WERI-Rb-1 (cell line): Measurements from ENCODE around the gene PCDH20.

Experiments
- DNase-seq: peaks from one replicate; pipeline ENCODE4 v3.0.0-alpha.2; 2020
- H3K27ac ChIP-seq: fragments of 250-450 bp; sonication (Bioruptor Pico); 2 replicates; pipeline ENCODE4 v1.5.1; 2020; ENCODE audit warnings: mild to moderate bottlenecking, moderate library complexity
- H3K27me3 ChIP-seq: fragments of 250-450 bp; sonication (Bioruptor Pico); 2 replicates; pipeline ENCODE4 v1.5.1; 2021; ENCODE audit warnings: mild to moderate bottlenecking, low read depth, moderate library complexity; ENCODE audit not compliant: insufficient read depth, severe bottlenecking
- H3K36me3 ChIP-seq: fragments of 250-450 bp; sonication (Bioruptor Pico); 2 replicates; pipeline ENCODE4 v1.5.1; 2020; ENCODE audit warnings: mild to moderate bottlenecking, moderate library complexity
- H3K4me3 ChIP-seq: 2 replicates; pipeline ENCODE4 v1.5.1; 2011; ENCODE audit warnings: low read depth, mild to moderate bottlenecking, control low read depth, low read length
- H3K9me3 ChIP-seq: fragments of 250-450 bp; sonication (Bioruptor Pico); 2 replicates; pipeline ENCODE4 v1.5.1; 2021; ENCODE audit warnings: mild to moderate bottlenecking, moderate library complexity; ENCODE audit not compliant: severe bottlenecking
- TF ChIP-seq, protein P1 (sequence below): IDR thresholded peaks from 2 replicates; pipeline ENCODE4 v1.5.1; 2011; ENCODE audit warnings: low read depth, mild to moderate bottlenecking, control low read depth, inconsistent platforms, low read length

Gene PCDH20

DNA sequence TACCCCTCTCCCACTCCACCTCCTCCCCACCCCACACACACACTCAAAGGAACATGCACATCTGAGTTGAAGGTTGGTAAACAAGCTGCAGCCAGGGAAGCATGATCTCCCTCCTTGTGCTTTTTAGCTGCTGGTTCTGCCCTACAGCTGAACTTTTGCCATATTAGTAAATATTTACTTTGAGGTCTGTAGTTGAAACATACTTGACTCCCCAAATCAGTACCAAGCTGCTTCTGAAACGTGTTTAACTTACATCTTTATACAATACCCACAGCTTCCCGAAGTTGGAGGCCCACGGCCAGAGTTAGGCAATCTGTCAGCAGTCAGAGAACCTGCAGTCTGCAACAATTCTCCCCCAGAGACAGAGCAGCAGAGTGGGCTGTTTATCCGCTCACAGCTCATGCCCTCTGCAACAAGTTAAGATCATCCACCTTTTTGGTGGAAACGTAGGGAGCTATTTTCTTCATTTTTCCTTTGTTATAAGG, 1.5 kb upstream of the PCDH20 start:
- Histone ChIP-seq H3K27me3 (no peaks in the 10 kb centered on the region), H3K4me3 (no peak overlapping the region), H3K36me3 (no peaks in the 10 kb centered on the region), H3K27ac (no peak overlapping the region), H3K9me3 (no peaks in the 10 kb centered on the region)
- TF ChIP-seq, protein P1, sequence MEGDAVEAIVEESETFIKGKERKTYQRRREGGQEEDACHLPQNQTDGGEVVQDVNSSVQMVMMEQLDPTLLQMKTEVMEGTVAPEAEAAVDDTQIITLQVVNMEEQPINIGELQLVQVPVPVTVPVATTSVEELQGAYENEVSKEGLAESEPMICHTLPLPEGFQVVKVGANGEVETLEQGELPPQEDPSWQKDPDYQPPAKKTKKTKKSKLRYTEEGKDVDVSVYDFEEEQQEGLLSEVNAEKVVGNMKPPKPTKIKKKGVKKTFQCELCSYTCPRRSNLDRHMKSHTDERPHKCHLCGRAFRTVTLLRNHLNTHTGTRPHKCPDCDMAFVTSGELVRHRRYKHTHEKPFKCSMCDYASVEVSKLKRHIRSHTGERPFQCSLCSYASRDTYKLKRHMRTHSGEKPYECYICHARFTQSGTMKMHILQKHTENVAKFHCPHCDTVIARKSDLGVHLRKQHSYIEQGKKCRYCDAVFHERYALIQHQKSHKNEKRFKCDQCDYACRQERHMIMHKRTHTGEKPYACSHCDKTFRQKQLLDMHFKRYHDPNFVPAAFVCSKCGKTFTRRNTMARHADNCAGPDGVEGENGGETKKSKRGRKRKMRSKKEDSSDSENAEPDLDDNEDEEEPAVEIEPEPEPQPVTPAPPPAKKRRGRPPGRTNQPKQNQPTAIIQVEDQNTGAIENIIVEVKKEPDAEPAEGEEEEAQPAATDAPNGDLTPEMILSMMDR, result no peak
- DNase-seq, result no peak

DNA sequence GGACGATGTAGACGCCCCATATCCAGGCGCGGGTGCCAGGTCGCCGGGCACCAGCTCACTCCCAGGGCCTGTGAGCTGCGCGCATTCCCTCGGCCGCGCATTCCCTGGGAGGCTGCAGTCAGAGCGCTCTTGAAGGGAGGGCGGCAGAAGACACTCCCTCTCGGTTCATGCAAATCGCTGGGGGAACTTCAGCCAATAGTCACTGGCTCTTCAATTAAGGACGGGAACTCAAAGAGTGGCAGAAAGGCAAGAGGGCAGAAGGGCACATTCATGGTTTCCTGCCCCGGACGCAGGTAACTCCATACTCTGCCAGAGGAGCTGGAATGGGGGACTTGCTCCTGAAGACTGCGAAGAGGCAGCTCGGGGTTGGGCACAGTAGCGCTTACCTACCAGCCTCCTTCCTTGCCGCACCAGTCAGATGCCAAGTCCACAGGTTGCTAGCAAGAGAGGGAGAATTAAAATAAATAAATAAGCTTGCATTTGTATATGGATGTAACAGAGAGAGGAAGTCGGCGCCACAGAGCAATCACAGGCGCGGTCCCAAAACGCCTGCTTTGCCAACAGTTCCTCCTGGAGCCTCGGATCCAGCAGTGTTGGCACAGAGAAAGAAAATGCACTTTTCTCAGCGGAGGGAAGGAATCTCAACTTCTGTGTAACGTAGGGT, 459 bp downstream of the PCDH20 start:
- no peak overlapping the region for H3K4me3 ChIP-seq
- H3K27ac ChIP-seq, result no peak overlapping the region
- no peaks in the 10 kb centered on the region for H3K27me3 ChIP-seq
- DNase-seq, result no peak
- TF ChIP-seq, protein P1, result no peak
- no peaks in the 10 kb centered on the region for H3K9me3 ChIP-seq
- H3K36me3 ChIP-seq, result no peaks in the 10 kb centered on the region

DNA sequence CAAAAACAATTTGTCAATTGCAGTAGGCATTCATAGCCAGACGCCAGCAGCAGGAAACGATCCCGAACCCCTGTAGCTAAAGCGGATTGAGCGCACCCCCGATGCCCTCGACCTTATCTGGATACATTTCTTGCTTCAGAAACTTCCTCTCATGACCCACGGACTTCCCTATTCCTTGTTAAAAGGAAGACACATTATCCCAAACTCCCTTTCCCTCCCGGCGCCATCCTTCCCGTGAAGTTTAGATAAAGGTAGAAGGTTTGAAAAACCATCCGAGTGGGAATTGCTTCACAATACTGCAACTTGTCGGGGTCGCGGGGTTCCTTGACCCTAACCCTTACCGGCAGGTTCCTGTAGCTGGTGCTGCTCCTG, 977 bp downstream of the PCDH20 start:
- no peak for DNase-seq
- TF ChIP-seq, protein P1, result no peak
- no peaks in the 10 kb centered on the region for H3K27me3 ChIP-seq
- H3K27ac ChIP-seq, result no peak overlapping the region
- H3K4me3 ChIP-seq, result no peak overlapping the region
- H3K36me3 ChIP-seq, result no peaks in the 10 kb centered on the region
- no peaks in the 10 kb centered on the region for H3K9me3 ChIP-seq

DNA sequence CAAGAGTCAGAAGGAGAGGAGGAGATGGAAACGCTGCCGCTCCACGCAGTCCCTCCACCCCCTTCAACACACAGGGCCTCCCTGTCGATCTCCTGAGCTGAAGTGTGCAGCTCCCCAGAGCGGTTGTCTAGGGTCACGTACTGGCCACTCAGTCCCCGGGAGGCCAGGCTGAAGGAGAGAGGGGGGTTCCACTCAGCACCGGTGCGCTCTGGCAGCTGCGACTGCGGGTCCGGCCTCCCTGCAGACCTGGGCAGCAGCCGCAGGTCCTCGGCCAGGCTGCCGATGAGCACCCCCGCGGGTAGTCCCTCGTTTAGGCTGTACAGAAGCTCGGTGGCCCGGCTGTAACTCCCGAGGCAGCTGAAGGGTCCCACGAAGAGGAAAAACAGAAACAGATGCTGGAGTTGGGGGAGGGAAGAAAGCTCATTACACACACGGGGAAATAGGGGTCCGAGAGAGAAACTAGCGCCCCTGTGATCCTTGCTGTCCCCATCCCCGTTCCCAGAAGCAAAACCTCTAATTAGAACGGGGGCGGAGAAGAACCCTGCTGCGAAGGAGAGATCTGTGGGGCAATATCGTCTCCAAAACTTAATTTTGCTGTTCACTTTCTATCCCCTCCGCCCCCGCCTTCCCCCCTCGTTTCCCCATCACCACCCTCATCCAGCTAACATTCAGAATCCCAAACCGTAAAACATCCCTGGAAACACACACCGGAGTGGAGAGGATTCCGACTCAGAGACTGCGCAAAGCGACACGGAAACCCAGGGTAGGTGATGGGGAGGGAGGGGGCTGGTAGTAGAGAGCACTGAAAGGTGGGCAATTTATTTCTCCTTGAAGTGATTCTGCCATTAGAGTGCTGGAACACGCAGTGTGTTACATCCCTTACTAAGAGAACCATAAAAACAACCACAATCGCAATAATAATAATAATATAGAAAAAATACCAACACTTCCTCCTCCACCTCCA, 1.8 kb downstream of the PCDH20 start:
- TF ChIP-seq, protein P1, result no peak
- no peak overlapping the region for H3K4me3 ChIP-seq
- H3K27me3 ChIP-seq, result no peaks in the 10 kb centered on the region
- no peaks in the 10 kb centered on the region for H3K36me3 ChIP-seq
- DNase-seq, result no peak
- H3K9me3 ChIP-seq, result no peaks in the 10 kb centered on the region
- H3K27ac ChIP-seq, result no peak overlapping the region

DNA sequence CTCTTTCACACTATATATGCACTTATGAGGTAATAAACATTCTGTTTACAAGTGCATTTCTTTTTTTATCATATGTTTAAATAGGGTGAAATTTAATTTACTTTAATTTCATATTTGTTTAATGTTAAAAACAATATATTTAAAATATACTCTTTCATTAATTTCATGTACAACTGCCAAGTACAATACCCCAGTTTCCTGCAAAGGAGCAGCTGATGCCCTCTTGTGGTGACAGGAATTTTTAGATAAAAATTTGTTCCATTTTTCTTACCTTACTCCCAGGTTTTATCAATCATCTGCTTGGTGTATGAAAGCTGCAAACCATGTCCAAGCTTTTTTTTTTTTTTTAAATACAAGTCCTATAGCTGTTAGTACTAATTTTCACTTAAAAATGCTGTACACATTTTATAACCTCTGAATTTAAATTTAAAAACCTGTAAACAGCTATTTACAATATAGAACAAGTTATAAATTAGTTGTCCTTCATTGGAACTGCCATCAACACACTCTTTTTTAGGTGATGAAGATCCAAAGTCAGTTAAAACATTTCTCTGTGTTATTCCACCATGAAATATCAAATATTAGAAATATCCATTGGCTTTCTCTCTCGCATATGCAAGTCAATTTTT, 4.9 kb downstream of the PCDH20 start:
- Histone ChIP-seq H3K9me3 (no peaks in the 10 kb centered on the region), H3K4me3 (no peak overlapping the region), H3K36me3 (no peaks in the 10 kb centered on the region), H3K27ac (no peak overlapping the region), H3K27me3 (no peaks in the 10 kb centered on the region)
- TF ChIP-seq, protein P1, result no peak
- no peak for DNase-seq
